Measurements from ENCODE around the gene RCSD1.
"Not testable (repeated sequence)": the region's sequence is repeated elsewhere in the genome, so short reads cannot be mapped to it uniquely, and the experiment has no call there.

The RCSD1 gene

GRCh38 chr1:167723707-167724323, 93.8 kb downstream of the RCSD1 start:
- no peak for DNase-seq (ENCODE audit: low read depth in 1 of 2, low spot score in 1 of 2)
- TF ChIP-seq JUND (IDR thresholded peaks at IDR 0.05; ENCODE audit: low read depth): no peak
- in situ Hi-C loops (cut with HindIII; ENCODE audit: low pct_unique_long_range_greater_than_20kb, low sequenced_read_pairs): no loop called here

DNA sequence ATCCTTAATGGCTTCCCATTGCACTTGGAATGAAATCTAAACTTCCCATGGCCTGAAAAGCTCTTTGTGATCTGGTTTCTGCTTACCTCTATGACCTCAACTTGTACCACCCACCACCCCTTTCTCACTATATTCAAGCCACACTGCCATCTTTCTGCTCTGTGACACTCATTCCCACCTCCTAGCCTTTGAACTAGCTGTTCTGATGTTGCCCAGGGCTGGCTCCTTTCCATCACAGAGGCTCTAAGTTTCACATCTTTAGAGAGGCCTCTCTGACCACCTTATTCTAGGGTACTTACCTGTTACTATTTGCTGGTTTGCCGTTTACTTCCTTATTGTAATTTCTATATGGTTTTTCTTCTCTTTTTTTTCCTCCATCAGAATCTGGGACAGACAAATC, 96.0 kb downstream of the RCSD1 start:
- in situ Hi-C loops (cut with HindIII; ENCODE audit: low pct_unique_long_range_greater_than_20kb, low sequenced_read_pairs): no loop called here
- TF ChIP-seq JUND (IDR thresholded peaks at IDR 0.05; ENCODE audit: low read depth): no peak
- no peak for DNase-seq (ENCODE audit: low read depth in 1 of 2, low spot score in 1 of 2)

- DNase-seq (ENCODE audit: low read depth in 1 of 2, low spot score in 1 of 2): no peak
- TF ChIP-seq JUND (IDR thresholded peaks at IDR 0.05; ENCODE audit: low read depth): no peak
- in situ Hi-C loops (cut with HindIII; ENCODE audit: low pct_unique_long_range_greater_than_20kb, low sequenced_read_pairs): no loop called here
These were observed 98.9 kb downstream of the RCSD1 start for GRCh38 chr1:167728818-167729410.

DNA sequence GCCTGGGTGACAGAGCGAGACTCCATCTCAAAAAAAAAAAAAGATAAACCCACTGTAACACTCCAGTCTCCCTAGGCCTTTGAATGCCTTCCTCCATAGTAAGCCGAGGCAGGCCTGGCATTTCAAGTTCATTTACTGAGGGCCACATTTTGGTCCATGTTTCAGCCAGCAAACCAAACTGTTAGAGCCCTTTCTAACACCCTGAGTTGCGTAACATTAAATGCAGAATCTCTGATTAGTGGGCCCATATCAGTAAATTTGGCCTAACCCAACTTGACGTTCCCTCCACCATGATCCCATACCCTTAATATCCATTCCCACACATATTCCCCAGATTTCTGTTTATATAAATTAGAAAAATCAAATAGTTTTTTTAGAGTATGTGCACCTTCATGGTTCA, 104.2 kb downstream of the RCSD1 start:
- no peak for DNase-seq (ENCODE audit: low read depth in 1 of 2, low spot score in 1 of 2)
- no peak for TF ChIP-seq JUND (IDR thresholded peaks at IDR 0.05; ENCODE audit: low read depth)
- in situ Hi-C loops (cut with HindIII; ENCODE audit: low pct_unique_long_range_greater_than_20kb, low sequenced_read_pairs): no loop called here

DNA sequence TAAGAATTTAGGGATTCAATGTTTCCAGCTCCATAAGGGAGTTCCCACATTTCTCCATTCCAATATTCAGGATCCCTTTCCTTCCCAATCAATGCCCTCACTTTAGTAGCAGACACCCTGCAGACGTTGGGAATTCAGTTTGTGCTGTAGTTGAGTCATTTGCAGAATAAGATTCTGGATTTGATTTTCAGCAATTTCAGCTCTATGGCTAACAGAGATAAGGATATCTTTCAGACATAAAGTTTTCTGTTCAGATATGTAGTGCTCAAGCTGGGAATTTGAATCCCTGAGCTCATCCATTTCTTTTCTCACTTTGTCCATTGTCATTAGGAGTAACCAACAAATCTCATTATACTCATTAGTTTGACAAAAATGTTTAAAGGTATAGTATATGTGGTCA, 104.8 kb downstream of the RCSD1 start:
- in situ Hi-C loops (cut with HindIII; ENCODE audit: low pct_unique_long_range_greater_than_20kb, low sequenced_read_pairs): no loop called here
- no peak for DNase-seq (ENCODE audit: low read depth in 1 of 2, low spot score in 1 of 2)
- TF ChIP-seq JUND (IDR thresholded peaks at IDR 0.05; ENCODE audit: low read depth): no peak

GRCh38 chr1:167737169-167737568, 107.1 kb downstream of the RCSD1 start:
- no peak for DNase-seq (ENCODE audit: low read depth in 1 of 2, low spot score in 1 of 2)
- no peak for TF ChIP-seq JUND (IDR thresholded peaks at IDR 0.05; ENCODE audit: low read depth)
- in situ Hi-C loops (cut with HindIII; ENCODE audit: low pct_unique_long_range_greater_than_20kb, low sequenced_read_pairs): no loop called here

- in situ Hi-C loops (cut with HindIII; ENCODE audit: low pct_unique_long_range_greater_than_20kb, low sequenced_read_pairs): no loop called here
These were observed 108.1 kb downstream of the RCSD1 start for GRCh38 chr1:167738158-167738557.

DNA sequence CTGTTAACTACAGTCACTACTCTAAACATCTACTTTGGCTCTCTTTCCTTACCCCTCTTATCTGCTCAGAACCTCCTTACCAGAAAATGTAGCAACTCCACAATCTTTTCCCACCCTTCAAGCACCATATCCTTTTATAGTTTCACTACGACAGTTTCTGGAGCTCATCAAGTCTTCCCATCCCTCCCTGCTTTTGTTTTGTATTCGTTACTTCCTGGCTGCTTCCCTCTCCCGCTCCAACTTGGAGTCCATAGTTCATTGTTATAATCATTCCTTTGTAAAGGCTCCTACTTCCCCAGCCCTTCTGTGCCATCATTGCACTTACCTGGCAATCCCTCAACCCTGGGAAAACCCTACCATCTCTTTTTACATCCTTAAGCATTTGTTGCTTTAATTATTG, 109.7 kb downstream of the RCSD1 start:
- TF ChIP-seq JUND (IDR thresholded peaks at IDR 0.05; ENCODE audit: low read depth): no peak
- in situ Hi-C loops (cut with HindIII; ENCODE audit: low pct_unique_long_range_greater_than_20kb, low sequenced_read_pairs): no loop called here
- DNase-seq (ENCODE audit: low read depth in 1 of 2, low spot score in 1 of 2): no peak

More at GRCh38 chr1:167738158-167738557, 108.1 kb downstream of the RCSD1 start:
- TF ChIP-seq JUND (IDR thresholded peaks at IDR 0.05; ENCODE audit: low read depth): no peak
- no peak for DNase-seq (ENCODE audit: low read depth in 1 of 2, low spot score in 1 of 2)

DNA sequence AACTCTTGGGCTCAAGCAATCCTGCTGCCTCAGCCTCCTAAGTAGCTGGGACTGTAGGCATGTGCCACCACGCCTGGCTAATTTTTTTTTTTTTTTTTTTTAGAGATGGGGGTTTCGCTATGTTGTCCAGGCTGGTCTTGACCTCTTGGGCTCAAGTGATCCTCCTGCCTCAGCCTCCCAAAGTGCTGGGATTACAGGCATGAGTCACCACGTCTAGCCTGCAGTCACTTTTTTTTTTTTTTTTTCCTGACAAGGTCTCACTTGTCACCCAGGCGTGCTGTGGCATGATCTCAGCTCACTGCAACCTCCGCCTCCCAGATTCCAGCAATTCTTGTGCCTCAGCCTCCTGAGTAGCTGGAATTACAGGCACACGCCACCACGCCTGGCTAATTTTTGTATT, 111.1 kb downstream of the RCSD1 start:
- in situ Hi-C loops (cut with HindIII; ENCODE audit: low pct_unique_long_range_greater_than_20kb, low sequenced_read_pairs); DNase-seq (ENCODE audit: low read depth in 1 of 2, low spot score in 1 of 2): not testable (repeated sequence)

GRCh38 chr1:167742392-167743057, 112.5 kb downstream of the RCSD1 start:
- DNase-seq (ENCODE audit: low read depth in 1 of 2, low spot score in 1 of 2); in situ Hi-C loops (cut with HindIII; ENCODE audit: low pct_unique_long_range_greater_than_20kb, low sequenced_read_pairs): not testable (repeated sequence)

DNA sequence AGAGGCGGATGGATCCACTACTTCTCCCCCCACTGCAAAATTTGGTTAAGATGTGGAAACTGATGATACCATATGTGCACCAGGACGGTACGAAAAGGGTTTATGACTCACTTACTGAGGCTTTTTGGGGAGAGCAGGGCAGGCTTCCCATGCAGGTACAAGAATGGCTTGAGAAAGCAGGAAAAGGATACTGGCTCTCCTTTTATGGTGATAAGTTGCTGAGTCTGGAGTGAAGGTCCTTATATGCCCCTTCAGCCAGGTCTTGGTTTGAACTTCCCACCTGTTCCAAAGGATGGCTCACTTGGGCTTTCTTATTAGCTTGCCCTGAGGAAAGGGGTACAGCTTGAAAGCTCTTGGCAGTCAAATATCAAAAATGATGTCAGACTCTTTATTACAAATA, 114.9 kb downstream of the RCSD1 start:
- TF ChIP-seq JUND (IDR thresholded peaks at IDR 0.05; ENCODE audit: low read depth): no peak
- DNase-seq (ENCODE audit: low read depth in 1 of 2, low spot score in 1 of 2): no peak
- in situ Hi-C loops (cut with HindIII; ENCODE audit: low pct_unique_long_range_greater_than_20kb, low sequenced_read_pairs): no loop called here

- DNase-seq (ENCODE audit: low read depth in 1 of 2, low spot score in 1 of 2): no peak
- in situ Hi-C loops (cut with HindIII; ENCODE audit: low pct_unique_long_range_greater_than_20kb, low sequenced_read_pairs): no loop called here
- TF ChIP-seq JUND (IDR thresholded peaks at IDR 0.05; ENCODE audit: low read depth): no peak
These were observed 116.1 kb downstream of the RCSD1 start for GRCh38 chr1:167746013-167746672.

DNA sequence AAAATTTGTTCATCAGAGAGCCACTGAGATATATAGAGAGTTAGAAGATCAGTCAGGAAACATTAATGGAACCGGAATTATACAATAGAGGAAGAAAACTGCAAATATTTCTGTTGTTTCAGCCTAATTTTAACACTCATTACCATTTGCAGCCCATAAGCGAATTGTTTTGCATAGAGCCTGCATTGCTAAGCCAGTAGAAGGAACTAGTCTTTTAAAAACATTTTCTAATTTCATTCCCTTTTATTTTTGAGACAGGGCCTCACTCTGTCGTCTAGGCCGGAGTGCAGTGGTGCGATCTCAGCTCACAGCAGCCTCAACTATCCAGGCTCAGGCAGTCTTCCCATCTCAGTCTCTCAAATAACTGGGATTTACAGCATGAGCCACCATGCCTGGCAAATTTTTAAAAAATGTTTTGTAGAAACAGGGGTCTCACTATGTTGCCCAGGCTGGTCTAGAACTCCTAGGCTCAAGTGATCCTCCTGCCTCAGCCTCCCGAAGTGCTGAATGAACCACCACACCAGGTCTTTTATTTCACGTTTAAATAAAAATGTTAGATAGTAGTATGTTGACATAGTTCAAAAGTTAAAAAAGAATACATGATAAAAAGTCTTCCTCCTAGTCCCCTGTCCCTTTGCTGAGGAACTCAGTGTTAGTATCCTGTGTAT, 117.1 kb downstream of the RCSD1 start:
- no peak for TF ChIP-seq JUND (IDR thresholded peaks at IDR 0.05; ENCODE audit: low read depth)
- no peak for DNase-seq (ENCODE audit: low read depth in 1 of 2, low spot score in 1 of 2)
- in situ Hi-C loops (cut with HindIII; ENCODE audit: low pct_unique_long_range_greater_than_20kb, low sequenced_read_pairs): no loop called here

Data from T47D (cell line).